ENCODE results near the gene RNF145.

Gene RNF145

GRCh38 chr5:159249158-159249557 is 39.8 kb upstream of the RNF145 start:
- no peaks in the 10 kb centered on the region for H3K9me3 ChIP-seq (ENCODE audit: severe bottlenecking)
- H3K4me3 ChIP-seq (ENCODE audit: low read depth, low read length), result no peak overlapping the region
- H3K36me3 ChIP-seq, result no peaks in the 10 kb centered on the region
- no peak overlapping the region for H3K27ac ChIP-seq
- TF ChIP-seq CTCF (IDR thresholded peaks at IDR 0.05; ENCODE audit: low read depth, low read length), result no peak
- no peak for DNase-seq
- H3K27me3 ChIP-seq (ENCODE audit: insufficient read depth, low read depth, severe bottlenecking), result no peaks in the 10 kb centered on the region

- H3K27me3 ChIP-seq (ENCODE audit: insufficient read depth, low read depth, severe bottlenecking), result no peaks in the 10 kb centered on the region
- no peaks in the 10 kb centered on the region for H3K36me3 ChIP-seq
- no peak for TF ChIP-seq CTCF (IDR thresholded peaks at IDR 0.05; ENCODE audit: low read depth, low read length)
Measured at GRCh38 chr5:159244890-159245289, 35.5 kb upstream of the RNF145 start.

GRCh38 chr5:159244163-159244562 is 34.8 kb upstream of the RNF145 start:
- no peak for DNase-seq
- H3K36me3 ChIP-seq, result no peaks in the 10 kb centered on the region
- no peaks in the 10 kb centered on the region for H3K27me3 ChIP-seq (ENCODE audit: insufficient read depth, low read depth, severe bottlenecking)
- H3K4me3 ChIP-seq (ENCODE audit: low read depth, low read length), result no peak overlapping the region
- no peak overlapping the region for H3K27ac ChIP-seq
- no peak for TF ChIP-seq CTCF (IDR thresholded peaks at IDR 0.05; ENCODE audit: low read depth, low read length)
- no peaks in the 10 kb centered on the region for H3K9me3 ChIP-seq (ENCODE audit: severe bottlenecking)

More at GRCh38 chr5:159244890-159245289, 35.5 kb upstream of the RNF145 start:
- H3K4me3 ChIP-seq (ENCODE audit: low read depth, low read length), result no peak overlapping the region
- no peak for DNase-seq
- H3K9me3 ChIP-seq (ENCODE audit: severe bottlenecking), result no peaks in the 10 kb centered on the region
- H3K27ac ChIP-seq, result no peak overlapping the region

GRCh38 chr5:159243385-159243784 is 34.0 kb upstream of the RNF145 start:
- H3K4me3 ChIP-seq (ENCODE audit: low read depth, low read length), result no peak overlapping the region
- no peak overlapping the region for H3K27ac ChIP-seq
- TF ChIP-seq CTCF (IDR thresholded peaks at IDR 0.05; ENCODE audit: low read depth, low read length), result no peak
- DNase-seq, result no peak
- H3K9me3 ChIP-seq (ENCODE audit: severe bottlenecking), result no peaks in the 10 kb centered on the region
- H3K36me3 ChIP-seq, result no peaks in the 10 kb centered on the region
- no peaks in the 10 kb centered on the region for H3K27me3 ChIP-seq (ENCODE audit: insufficient read depth, low read depth, severe bottlenecking)

- Histone ChIP-seq H3K4me3 (ENCODE audit: low read depth, low read length) (no peak overlapping the region), H3K27ac (no peak overlapping the region), H3K27me3 (ENCODE audit: insufficient read depth, low read depth, severe bottlenecking) (no peaks in the 10 kb centered on the region), H3K9me3 (ENCODE audit: severe bottlenecking) (no peaks in the 10 kb centered on the region), H3K36me3 (no peaks in the 10 kb centered on the region)
- DNase-seq, result no peak
- TF ChIP-seq CTCF (IDR thresholded peaks at IDR 0.05; ENCODE audit: low read depth, low read length), result no peak
Measured at GRCh38 chr5:159242656-159243055, 33.3 kb upstream of the RNF145 start.

- DNase-seq, result no peak
- Histone ChIP-seq H3K27me3 (ENCODE audit: insufficient read depth, low read depth, severe bottlenecking) (no peaks in the 10 kb centered on the region), H3K36me3 (no peaks in the 10 kb centered on the region), H3K4me3 (ENCODE audit: low read depth, low read length) (no peak overlapping the region), H3K9me3 (ENCODE audit: severe bottlenecking) (no peaks in the 10 kb centered on the region), H3K27ac (no peak overlapping the region)
- no peak for TF ChIP-seq CTCF (IDR thresholded peaks at IDR 0.05; ENCODE audit: low read depth, low read length)
Measured at GRCh38 chr5:159241946-159242552, 32.7 kb upstream of the RNF145 start.
